Prostate gland (tissue), 2 donors: ENCODE data around the gene CYP3A5. TPM values are rescaled to one million over a fixed set of nuclear protein-coding genes. Genes with fewer than 3 reads are reported as not detected.

Experiments
- DNase-seq: peaks from one replicate; pipeline ENCODE4 v3.0.0-alpha.2; 2019; ENCODE audit warnings: low spot score
- H3K27ac ChIP-seq, 2 donors: fragments of 200-600 bp; sonication (generic); 2 replicates each; pipeline ENCODE4 v1.5.1; 2017 to 2019
- H3K27me3 ChIP-seq: fragments of 200-600 bp; sonication (generic); replicated peaks from 2 replicates; pipeline ENCODE4 v1.5.1; 2019; ENCODE audit not compliant: insufficient read depth
- H3K36me3 ChIP-seq, 2 donors: fragments of 200-600 bp; sonication (generic); 1 replicate in 1 of 2; 2 replicates in 1 of 2; pipeline versions ENCODE4 v1.5.1 to v1.8.1; 2017 to 2019
- H3K4me1 ChIP-seq: fragments of 200-600 bp; sonication (generic); replicated peaks from 2 replicates; pipeline ENCODE4 v1.5.1; 2019
- H3K4me3 ChIP-seq, 2 donors: fragments of 200-600 bp; sonication (generic); 2 replicates each; pipeline ENCODE4 v1.5.1; 2017 to 2019
- H3K9me3 ChIP-seq: fragments of 200-600 bp; sonication (generic); 2 replicates; pipeline ENCODE4 v1.5.1; 2017
- POLR2A ChIP-seq: fragments of 450-650 bp; IDR thresholded peaks from one replicate; pipeline ENCODE4 v1.6.1; 2016; ENCODE audit warnings: antibody characterized with exemption, mild to moderate bottlenecking
- POLR2AphosphoS5 ChIP-seq: sonication (generic); formaldehyde crosslinking; IDR thresholded peaks from one replicate; pipeline ENCODE4 v1.6.1; 2017; ENCODE audit warnings: antibody characterized with exemption
- WGBS: methylation state at CpG from one replicate; pipeline ENCODE4 v1.1.5; 2018; 5-methylcytosine and 5-hydroxymethylcytosine counted together
- intact Hi-C: fragments of 100-400 bp; cut with DNase I; formaldehyde crosslinking; loops from one replicate; pipeline ENCODE4 v1.14.2; 2022
- total RNA-seq, 2 donors: library from RNA; depleted of rRNA; stranded (reverse); fragments of >200 nt; gene quantifications; one replicate each; pipeline ENCODE4 v1.1.0, GENCODE V29; 2016
- TF ChIP-seq, protein P1 (sequence below), 4 experiments: fragments of 200-600 bp in 2 of 4; fragments of 450-650 bp in 2 of 4; sonication (generic) in 2 of 4; IDR thresholded peaks; 1 replicate in 3 of 4; 2 replicates in 1 of 4; pipeline ENCODE4 v1.5.1; 2016 to 2019; ENCODE audit warnings: antibody characterized with exemption in 4 of 4, mild to moderate bottlenecking in 2 of 4, moderate library complexity in 2 of 4

CYP3A5 gene
- total RNA-seq, 2 donors from 2014 or later: 80.5 to 88.9 TPM

DNA sequence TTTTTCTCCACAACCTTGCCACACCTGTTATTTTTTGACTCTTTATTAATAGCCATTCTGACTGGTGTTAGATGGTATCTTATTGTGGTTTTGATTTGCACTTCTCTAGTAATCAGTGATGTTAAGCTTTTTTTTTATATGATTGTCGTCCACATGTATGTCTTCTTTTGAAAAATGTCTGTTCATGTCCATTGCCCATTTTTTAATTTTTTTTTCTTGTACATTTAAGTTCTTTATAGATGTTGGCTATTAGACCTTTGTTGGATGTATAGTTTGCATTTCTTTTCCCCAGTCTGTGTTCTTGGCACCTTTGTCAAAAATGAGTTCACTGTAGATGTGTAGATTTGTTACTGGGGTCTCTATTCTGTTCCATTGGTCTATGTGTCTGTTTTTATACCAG, 34.2 kb downstream of the CYP3A5 start:
- Histone ChIP-seq H3K4me3 (no peak overlapping the region), H3K36me3 (peaks cover 0 to 4% of the 10 kb centered on the region in 2 donors), H3K4me1 (no peaks in the 10 kb centered on the region), H3K27me3 (no peaks in the 10 kb centered on the region), H3K9me3 (no peaks in the 10 kb centered on the region), H3K27ac (no peak overlapping the region)
- TF ChIP-seq POLR2A: no peak
- TF ChIP-seq, protein P1, sequence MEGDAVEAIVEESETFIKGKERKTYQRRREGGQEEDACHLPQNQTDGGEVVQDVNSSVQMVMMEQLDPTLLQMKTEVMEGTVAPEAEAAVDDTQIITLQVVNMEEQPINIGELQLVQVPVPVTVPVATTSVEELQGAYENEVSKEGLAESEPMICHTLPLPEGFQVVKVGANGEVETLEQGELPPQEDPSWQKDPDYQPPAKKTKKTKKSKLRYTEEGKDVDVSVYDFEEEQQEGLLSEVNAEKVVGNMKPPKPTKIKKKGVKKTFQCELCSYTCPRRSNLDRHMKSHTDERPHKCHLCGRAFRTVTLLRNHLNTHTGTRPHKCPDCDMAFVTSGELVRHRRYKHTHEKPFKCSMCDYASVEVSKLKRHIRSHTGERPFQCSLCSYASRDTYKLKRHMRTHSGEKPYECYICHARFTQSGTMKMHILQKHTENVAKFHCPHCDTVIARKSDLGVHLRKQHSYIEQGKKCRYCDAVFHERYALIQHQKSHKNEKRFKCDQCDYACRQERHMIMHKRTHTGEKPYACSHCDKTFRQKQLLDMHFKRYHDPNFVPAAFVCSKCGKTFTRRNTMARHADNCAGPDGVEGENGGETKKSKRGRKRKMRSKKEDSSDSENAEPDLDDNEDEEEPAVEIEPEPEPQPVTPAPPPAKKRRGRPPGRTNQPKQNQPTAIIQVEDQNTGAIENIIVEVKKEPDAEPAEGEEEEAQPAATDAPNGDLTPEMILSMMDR (IDR thresholded peaks at IDR 0.05): no peak
- TF ChIP-seq POLR2AphosphoS5: no peak
- WGBS: 97% methylated on average over 1 of the region's 1 CpG
- intact Hi-C loops: no loop called here
- DNase-seq: no peak

DNA sequence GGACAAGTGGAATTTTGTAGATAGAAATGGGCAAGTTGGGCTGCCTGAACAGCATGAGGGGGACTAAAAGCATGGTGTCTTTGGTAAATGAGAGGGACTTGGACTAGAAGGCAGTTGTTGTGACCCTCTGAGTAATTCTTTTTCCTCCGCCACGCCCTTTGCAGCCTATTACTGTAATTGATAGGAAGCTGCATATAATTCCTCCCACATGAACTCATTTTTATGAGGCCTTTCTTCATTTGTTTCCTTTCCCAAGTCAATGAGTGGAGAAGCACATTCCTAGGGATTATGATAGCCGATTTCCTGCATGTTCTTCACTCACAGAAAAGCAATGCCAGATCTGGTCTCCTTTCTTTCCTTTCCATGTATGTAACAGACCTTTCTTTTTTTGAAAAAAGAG, 35.4 kb downstream of the CYP3A5 start:
- Histone ChIP-seq H3K4me3 (no peak overlapping the region), H3K36me3 (peaks cover 0 to 4% of the 10 kb centered on the region in 2 donors), H3K27ac (no peak overlapping the region), H3K9me3 (no peaks in the 10 kb centered on the region), H3K27me3 (no peaks in the 10 kb centered on the region), H3K4me1 (no peaks in the 10 kb centered on the region)
- WGBS: 96% methylated on average over 3 of the region's 3 CpGs
- intact Hi-C loops: no loop called here
- no peak for DNase-seq
- TF ChIP-seq, protein P1 (IDR thresholded peaks at IDR 0.05): no peak
- TF ChIP-seq POLR2A: no peak
- TF ChIP-seq POLR2AphosphoS5: no peak

DNA sequence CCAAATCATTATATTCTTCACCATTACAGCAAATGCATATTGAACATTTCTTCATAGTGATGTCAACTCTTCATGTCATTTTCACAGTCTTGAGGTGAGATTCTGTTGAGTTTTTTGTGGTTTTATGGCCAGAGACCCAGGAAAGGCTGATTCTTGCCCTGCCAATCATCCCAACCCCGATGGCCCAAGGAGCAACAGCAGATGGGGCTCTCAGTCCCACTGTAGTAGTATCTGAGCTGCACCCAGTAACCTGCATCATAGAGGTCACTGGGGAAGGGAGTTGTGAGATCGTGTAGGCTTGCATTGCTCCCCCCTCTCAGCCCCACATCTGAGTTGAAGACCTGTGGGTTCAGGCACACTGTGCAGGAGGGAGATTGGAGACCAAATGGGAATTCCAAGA, 36.3 kb downstream of the CYP3A5 start:
- DNase-seq: no peak
- Histone ChIP-seq H3K4me3 (no peak overlapping the region), H3K27me3 (no peaks in the 10 kb centered on the region), H3K4me1 (no peaks in the 10 kb centered on the region), H3K27ac (no peak overlapping the region), H3K36me3 (peaks cover 0 to 4% of the 10 kb centered on the region in 2 donors), H3K9me3 (no peaks in the 10 kb centered on the region)
- 95% methylated on average over 2 of the region's 2 CpGs for WGBS
- intact Hi-C loops: no loop called here
- TF ChIP-seq, protein P1 (IDR thresholded peaks at IDR 0.05): no peak
- no peak for TF ChIP-seq POLR2A
- no peak for TF ChIP-seq POLR2AphosphoS5

DNA sequence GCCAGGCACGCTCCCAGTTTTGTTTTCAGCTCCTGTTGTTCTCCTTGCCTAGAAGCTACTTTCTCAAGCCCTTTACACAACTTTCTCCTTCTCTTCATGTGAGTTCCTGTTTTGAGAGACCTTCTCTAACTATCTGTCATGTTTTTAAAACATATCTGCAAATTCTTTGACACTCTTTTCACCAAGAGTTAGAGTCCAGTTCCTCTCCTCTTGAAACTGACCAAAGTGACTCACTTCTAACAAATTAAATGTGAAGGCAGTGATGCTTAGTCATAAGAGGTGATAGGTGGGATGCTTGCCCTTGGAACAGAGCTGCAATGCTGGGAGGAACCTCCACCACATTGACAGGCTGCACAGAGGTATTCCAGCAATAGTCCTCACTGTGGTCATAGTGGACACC, 37.8 kb downstream of the CYP3A5 start:
- DNase-seq: no peak
- H3K27me3 ChIP-seq: no peaks in the 10 kb centered on the region
- no peaks in the 10 kb centered on the region for H3K9me3 ChIP-seq
- 96% methylated on average over 1 of the region's 1 CpG for WGBS
- TF ChIP-seq, protein P1 (IDR thresholded peaks at IDR 0.05): no peak
- TF ChIP-seq POLR2AphosphoS5 (no peak), POLR2A (no peak)
- H3K4me1 ChIP-seq: no peaks in the 10 kb centered on the region
- H3K27ac ChIP-seq: no peak overlapping the region
- H3K4me3 ChIP-seq: no peak overlapping the region
- H3K36me3 ChIP-seq: peaks cover 0 to 4% of the 10 kb centered on the region in 2 donors
- intact Hi-C loops: no loop called here

DNA sequence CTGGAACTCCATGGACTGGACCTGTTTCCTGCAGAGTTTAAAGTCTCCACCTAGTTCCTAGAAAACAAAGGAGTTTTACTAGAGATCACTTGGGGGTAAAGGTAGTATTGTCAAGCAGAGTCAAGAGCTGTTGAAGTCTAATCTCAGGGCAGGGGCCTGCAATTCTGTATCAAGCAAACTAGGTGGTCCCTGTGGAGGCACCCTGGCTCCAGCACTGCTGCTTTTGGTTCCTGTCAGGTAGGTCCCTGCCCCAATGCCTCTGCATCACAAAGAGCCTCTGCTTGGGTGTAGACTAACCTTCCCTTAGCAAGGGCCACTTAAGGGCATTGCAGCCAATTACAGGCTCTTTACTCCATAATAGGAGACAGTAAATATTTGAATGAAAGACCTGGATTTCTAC, 40.5 kb downstream of the CYP3A5 start:
- Histone ChIP-seq H3K27me3 (no peaks in the 10 kb centered on the region), H3K4me3 (no peak overlapping the region), H3K36me3 (peaks cover 0 to 4% of the 10 kb centered on the region in 2 donors), H3K9me3 (no peaks in the 10 kb centered on the region), H3K27ac (no peak overlapping the region), H3K4me1 (no peaks in the 10 kb centered on the region)
- TF ChIP-seq, protein P1 (IDR thresholded peaks at IDR 0.05): no peak
- TF ChIP-seq POLR2A: no peak
- TF ChIP-seq POLR2AphosphoS5: no peak
- intact Hi-C loops: no loop called here
- no peak for DNase-seq
